Embryonic facial prominence (tissue), 1 donor: ENCODE results near the gene MBD3.

Source experiments
- DNase-seq: peaks from one replicate; pipeline ENCODE4 v3.0.0-alpha.2; 2016; ENCODE audit errors: extremely low spot score

The MBD3 gene

DNA sequence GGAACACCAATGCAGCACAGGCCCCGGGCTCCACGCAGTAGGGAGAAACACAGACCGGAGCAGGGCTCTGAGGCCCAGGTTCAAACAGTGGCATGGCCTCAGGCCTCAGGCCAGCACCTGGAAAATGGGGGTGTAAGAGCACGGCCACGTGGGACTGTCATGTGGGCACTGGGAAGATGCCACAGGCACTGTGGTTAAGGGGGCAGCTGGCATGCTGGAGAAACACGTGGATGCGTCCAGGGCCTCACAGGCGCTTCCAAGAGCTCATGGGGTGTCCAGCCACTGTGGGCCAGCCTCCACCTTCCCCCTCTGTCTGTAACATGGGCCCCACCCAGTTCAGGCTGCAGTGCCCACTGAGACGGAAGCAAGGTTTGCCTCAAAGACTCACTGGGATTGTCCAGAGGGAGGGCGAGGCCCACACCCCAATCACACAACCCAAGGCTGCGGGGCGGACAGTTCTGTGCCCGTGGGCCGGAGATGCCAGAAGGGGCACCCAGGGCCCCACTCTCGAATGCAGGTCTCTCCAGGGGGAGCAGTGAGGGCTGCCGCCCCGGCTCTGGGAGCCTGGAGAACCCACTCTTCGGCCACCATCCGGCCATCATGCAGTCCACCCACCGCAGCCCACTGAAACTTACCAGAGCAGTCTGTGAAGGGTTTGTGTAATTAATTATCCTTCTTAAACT is 6.3 kb upstream of the MBD3 start:
- no peak for DNase-seq

DNA sequence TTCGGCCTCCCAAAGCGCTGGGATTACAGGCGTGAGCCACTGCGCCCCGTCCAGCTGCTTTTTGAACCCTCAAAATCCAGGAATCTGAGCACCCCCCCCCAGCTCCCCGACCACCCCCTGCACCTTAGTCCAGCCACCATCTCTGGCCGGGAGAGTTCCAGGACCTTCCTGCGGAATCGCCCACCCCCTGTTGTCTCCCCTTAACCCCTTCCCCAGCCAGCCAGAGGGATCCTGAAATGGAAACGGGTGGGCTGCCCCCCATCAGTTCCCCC is 772 bp upstream of the MBD3 start:
- DNase-seq, result no peak

DNA sequence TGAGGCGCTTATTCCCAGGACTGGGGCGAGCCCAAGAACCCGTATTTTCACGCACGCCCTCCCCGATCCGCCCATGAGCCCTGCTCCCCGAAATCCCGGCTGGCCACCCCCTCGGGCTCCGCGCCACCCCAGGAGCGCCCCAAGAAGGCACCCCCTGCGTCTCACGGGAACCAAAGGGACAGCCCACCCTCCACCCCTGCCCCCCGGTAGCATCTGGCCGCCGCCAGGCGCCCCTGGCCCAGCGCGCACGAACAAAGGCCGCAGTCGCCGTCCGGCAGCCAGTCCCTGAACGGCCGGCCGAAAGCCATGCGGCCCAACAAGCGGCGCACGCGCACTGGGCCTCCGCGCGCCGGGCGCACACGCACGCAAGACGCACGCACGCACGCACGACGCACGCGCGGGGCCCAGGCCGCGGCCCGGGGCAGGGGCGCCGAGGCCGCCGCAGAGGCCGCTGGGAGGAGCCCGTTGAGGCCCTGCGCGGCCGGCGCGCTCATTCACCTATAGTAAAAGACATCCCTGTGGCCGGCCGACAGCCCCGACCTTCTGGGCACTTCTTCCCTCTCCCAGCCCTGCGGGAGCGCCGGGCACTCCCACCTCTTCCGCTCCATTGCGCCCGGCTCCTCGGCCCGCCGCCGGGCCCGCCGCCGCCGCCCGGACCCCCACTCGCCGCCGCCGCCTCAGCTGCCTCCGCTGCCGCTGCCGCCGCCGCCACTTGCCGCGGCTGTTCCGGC is 476 bp downstream of the MBD3 start:
- peak; percentile 31 for DNase-seq

DNA sequence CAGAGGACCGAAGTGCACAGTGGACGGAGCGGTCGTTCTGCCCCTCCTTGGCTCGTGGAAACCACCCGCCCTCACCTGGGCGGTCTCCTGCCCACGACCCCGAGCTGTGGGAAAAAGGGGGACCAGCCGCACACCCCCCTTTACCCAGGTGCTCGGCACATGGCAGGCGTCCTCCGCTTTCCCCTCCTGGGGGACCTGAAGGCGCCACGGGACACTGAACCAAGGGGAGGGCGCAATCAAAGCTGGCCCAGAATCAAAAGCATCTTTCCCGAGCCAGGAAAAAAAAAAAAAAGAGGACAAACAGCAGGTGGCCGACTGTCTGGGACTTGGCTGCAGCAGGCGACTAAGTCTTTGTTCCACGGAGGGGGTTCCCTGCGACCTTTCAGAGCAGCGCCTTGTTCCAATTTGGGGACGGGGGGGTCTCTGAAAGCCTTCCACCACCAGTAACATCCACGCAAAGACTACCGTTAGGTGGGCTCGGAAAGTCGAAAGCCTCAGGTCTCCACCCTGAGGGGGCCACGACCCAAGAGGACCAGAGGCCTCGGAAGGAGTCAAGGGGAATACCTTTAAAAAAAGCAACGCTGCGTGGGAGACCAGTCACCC is 1.1 kb downstream of the MBD3 start:
- no peak for DNase-seq

DNA sequence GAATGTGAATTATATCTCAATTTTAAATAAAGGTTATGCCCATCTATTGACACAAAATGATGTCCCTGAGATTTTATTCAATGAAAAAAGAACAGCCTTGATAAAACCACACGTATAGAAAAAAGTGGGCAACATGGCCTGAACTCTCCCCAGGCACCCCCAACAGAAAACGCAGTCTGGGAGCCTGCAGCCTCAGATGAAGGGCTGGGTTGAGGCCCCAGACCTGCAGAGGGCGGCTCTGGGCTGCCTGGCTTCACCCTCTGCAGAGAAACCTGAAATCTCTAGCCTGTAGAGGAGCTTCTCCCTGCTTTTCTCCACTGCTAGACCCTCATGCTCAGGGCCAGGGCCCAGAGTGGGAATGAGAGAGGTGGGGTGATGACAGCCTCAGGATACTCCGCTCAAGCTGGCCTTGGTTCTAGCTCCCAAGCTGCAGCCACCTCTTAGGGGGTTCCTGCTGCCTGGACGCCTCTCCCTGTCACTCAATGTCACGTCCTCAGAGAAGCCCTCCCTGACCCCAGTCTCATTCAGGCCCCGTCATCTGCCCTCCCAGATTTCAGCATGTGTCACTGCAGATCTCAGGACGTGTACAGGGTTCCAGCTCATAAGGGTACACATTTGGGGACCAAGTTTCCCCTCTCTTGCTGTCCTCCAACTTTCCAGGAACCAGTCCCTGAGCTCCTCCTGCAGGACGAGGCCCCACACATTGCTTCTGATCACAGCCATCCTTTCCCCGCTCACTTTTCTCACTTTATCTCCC is 1.8 kb downstream of the MBD3 start:
- DNase-seq, result no peak

DNA sequence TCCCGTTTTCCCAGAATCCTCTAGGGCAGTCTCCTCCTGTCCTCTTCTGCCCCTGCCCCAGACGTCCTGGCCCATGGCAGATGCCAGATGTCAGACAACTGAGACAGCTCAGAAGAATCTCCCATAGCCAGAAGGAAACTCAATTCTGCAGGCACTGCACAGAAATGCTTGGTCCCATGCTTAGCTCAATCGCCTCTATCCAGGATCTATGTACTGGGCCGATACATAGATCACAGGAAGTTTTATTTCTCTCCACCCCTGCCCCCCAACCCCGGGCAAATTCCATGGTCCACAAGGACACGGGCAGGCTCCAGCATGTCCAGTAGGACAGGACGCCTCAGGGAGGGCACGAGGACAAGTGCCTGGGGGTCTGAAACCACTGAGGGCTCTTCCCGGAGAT is 4.8 kb downstream of the MBD3 start:
- no peak for DNase-seq

DNA sequence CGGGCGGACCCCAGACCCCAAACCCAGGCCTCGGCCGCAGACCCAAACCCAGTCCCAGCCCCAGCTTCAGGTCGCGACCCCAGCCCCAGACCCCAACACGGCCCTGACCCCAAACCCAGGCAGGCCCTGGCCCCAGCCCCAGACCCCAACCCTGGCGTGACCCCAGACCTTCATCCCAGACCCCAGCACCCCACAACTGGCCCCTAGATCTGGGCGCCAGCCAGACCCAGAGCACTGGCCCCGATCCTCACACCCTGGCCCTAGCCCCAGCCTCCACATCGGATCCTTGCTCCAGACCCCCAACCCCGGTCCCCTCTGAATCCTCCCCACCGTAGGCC is 7.5 kb downstream of the MBD3 start:
- no peak for DNase-seq

DNA sequence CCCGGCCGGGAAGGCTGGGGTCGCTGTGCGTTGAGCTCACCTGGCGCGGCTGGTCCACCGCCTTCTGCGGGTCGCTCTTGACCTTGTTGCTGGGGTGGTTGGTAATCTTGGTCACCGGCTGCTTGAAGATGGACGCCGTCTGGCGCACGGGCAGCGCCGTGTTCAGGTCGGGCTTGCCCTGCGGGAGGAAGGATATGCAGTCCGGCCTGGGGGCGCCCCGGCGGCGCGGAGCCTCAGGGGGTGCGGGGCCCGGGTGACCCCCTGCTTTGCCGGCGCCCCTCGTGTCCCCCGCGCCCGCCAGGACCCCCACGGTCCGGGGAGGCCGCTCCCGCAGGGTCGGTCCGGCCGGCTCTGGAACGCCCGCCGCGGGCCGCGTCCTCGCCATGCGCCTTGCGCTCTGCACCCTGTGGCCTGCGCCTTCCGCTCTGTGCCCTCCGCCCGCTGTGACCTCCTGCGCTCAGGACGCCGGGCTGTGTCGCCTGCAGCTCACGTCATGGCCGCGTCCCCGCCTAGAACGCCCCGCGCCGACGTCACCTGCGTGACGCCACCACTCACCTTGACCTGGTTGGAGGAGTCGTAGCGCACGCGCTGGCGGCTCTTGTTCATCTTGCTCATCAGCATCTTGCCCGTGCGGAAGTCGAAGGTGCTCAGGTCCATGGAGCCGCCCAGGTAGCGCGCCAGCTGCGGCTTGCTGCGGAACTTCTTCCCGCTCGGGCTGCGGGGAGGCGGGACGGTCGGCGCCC is 8.0 kb downstream of the MBD3 start:
- DNase-seq, result no peak

DNA sequence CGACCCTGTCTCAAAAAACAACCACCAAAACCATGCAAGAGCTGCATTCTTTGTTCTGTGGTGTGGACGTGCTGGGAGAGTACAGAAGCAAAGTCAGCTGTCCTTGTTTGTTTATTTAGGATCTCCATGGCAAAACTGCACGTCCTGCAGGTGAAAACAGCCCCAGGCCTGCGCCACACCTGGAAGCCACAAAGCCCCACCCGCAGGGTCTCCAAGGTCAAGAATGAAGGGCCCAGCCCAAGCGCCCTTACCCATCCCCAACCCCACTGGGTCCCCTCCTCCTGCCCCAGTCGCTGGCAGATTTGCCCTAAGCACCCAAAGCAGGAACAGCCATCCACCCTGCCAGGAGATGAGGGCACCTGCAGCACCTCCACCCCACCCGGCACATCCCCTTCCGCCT is 10.5 kb downstream of the MBD3 start:
- DNase-seq, result no peak

DNA sequence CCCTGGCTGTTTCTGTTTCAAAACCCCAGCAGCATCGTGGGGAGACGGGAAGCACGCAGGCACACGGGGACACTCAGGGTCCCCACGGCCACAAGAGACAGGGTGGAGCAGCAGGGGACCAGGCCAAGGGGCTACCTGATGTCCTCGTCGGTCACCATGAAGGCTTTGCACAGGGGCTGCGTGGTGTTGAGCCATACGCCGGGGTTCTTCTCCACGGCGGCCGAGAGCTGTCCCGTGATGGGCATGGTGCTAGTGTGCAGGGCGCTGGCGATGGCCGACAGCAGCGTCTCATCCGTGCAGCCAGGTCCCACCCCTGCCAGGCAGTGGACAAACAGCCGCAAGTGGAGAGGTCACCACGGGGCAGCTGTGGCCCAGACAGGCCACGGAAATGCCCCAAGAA is 11.7 kb downstream of the MBD3 start:
- DNase-seq, result no peak

DNA sequence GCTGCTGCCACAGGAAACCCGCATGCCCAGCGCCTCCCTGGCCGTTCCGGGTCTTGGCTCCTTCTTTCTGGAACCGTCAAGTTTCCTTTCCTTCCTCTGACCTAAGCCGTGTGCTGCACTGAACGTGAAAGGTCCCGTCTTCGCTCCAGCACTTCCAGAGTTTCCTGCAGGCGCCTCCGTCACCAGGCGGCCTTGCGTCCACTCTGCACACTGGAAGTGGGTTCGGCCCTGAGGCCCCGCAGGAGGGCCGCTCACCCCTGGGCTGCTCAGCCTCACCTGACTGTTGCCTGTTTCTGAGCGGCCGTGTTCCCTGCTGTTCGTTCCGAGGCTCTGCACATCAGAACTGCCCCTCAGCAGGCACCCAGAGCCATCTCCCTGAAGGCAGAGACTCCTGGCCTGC is 12.3 kb downstream of the MBD3 start:
- no peak for DNase-seq

DNA sequence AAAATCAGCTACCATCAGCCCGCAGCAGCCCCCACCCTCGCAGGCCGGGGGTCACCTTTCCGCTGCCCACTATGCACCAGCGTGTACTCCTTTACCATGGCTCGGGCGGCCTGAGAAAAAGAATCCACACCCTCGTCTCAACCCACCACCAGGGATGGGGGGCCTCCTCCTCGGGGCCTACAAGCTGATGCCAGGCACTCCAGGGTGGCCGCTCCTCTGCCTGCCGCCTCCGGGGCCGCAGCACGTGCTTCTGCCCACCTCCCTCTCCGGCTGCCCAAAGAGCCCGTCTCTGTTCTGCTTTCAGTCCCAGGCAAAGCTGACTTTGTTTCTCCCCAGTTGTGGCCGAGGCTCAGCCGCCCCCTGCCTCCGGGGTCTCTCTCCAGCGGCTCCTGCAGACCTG is 13.4 kb downstream of the MBD3 start:
- DNase-seq, result no peak

DNA sequence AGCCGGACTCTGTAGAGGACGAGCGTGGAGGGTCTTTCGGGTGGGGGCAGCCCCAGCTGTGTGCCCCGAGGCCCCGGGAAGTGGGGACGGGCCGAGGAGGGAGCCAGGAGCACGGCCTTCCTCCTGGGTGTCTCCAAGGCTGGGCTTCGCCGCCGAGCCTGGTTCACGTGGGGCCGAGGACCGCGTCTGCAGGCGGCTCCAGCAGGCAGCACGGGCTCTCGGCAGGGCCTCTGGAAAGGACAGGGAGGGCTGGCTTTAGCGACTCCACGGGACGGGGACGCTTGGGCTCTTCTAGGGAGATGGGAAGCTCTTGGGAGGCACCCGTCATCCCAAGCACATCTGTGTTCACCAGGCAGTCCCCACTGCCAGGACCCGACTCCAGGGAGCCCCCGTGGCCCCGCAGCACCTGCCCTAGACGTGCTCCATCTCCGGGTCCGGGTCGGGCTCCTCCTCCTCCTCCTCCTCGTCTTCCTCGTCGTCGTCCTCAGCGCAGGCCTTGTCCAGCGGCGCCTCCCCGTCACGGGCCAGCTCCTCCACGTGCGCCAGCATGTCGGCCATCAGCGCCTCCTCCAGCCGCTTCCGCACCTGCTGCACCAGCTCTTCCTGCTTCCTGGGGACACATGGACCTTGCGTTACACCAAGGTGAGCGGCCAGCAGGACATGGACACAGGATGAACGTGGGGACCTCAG is 14.6 kb downstream of the MBD3 start:
- DNase-seq, result no peak

DNA sequence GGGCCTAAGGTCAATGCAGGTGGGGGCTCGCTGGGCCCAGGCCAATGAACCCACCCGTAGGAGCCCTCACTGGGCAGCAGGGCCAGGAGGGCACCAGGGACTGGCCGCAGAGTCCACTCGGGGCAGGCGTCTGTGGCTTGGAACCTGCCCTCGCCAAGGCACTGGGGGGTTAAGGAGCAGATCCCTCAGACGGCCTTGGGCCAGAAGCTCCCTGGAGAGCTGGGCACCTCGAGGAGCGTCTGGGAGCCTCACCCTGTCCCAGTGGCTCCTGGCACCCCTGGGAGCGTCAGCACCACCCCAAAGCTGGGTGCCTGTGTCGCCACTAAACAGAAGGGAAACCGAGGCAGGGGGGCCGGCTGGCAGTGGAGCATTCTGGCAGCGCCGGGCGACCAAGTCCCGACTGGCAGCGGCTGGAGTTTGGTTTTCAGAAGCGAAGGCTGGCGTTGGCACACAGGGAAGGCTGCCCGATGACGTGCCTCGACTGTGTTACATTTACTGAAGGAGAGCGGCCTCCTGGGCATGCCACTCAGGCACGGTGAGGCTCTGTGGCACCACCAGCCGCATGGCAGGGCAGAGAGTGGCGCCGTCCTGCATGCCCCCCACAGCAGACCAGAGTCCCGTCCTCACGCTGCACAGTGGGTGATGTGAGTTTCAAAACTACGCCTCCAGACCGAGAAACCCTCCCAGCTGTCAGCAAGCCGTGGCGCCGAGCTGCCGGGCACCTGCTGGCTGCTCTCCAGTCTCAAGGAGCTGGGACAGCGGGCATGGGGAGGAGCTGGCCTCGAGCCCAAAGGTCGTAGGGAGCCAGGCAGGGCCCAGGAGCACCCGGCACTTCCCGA is 15.4 kb downstream of the MBD3 start:
- no peak for DNase-seq

DNA sequence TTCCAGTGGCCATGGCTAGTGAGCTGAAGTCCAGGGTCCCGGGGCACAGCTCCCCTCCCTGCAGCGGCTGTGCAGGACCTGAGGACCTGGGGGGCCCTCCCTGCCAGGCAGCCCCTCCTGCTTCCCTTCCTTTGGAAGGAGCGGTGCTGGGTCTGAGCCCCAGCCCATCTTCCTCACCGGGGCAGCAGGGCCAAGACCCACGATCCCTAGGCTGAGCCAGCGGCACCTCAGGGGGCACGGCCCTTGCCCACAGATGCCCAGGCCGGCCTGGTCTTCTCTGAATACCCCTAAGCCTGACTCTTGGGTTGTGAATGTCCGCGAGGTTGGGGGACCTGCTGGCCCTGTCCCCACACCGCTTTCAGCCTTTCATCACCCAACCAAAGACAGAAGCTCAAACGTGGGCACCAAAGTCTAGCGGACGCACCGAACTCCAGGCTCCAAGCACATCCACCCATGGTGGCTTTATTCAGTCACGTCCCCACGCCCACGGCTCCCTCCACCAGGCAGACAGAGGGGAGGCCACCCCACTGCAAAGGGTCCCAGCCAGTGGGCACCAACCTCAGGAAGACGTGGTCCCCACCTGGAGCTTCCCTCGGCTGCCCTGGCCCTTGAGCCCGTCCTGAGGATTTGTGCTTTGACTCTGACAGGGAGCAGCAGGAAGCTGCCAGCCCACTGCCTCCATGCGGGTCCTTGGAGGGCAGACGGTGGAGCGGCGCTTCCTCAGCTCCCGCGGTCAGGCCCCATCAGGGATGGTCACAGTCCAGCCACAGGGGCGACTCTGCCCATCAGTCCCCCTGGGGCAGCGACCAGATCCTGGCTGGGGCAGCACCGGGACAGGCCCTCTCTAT is 16.2 kb downstream of the MBD3 start:
- no peak for DNase-seq

DNA sequence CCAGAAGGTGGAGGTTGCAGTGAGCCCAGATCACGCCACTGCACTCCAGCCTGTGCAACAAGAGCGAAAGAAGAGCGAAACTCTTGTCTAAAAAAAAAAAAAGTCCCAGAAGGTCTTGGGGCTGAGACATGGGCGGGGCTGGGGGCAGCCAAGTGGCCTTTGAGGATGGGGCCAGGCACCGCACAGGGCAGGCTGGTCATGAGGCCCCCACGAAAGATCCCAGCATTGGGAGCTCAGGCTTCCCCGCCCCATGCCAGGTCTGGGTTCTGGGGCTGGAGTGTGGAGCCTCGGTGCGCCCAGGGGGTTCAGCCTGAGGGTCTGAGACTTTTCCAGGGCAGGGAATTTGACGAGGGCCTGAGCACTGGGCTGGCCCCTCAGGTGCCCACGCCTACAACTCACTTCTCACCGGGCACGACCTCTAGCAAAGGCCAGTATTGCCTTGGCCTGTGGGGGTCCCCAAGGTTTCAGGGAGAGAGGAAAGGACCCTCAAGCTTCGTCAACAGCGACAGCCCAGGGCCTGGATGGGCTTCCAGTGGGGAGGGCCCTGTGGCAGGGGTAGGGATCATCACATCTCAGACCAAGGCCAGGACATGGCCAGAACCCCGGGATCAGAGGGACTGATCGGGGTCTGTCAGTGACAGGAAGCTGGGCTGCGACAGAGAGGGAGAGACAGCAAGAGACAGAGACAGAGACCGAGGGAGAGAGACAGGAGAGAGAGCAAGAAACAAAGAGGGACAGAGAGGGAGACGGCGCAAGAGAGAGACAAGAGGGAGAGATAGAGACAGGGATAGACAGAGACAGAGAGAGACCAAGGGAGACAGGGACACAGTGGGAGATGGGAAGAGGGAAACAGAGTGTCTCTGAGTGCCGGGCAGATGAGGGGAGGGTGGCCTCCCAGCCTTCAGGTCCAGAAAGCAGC is 17.1 kb downstream of the MBD3 start:
- DNase-seq, result no peak

DNA sequence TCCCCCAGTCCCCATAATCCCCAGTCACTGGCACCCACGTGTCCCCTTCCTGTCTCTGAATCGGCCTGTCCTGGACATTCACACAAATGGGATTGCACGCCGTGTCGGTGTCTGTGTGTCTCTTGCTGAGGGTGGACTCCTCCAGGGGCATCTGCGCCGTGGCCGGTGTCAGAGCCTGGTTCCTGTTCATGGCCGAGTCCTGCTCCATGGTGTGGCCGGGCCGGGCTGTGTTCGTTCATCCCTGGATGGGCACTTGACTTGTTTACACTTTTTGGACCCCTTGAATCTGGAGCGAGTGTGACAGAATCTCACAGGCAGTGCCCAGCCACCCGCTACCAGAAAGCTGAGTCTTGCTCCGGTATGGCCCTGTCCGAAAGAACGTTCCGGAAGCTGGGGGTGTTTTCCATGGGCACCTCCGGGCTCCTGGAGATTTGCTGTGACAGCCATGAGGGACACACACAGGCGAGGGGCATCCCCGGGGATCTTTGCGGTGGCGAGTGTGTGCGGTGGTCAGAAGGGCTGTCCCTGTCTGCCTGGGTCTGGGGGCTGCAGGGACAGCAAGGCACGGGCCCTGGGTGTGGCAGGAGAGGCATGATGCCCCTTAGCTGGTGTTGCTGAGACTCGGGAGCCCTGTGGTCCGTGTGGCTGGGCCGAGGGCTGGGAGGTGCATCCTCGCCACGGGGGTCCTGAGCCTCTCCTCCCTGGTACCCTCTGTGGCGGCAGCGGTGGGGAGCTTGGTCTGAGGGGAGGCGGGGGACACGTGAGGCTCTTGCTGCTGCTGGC is 18.1 kb downstream of the MBD3 start:
- no peak for DNase-seq

DNA sequence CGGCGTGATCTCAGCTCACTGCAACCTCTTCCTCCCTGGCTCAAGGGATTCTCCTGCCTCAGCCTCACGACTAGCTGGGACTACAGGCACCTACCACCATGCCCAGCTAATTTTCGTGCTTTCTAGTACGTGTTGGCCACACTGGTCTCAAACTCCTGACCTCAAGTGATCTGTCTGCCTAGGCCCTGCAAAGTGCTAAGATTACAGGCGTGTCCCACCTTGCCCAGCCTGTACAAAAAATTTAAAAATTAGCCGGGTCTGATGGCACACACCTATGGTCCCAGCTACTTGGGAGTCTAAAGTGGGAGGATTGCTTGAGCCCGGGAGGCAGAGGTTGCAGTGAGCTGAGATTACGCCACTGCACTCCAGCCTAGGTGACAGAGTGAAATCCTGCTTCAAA is 19.9 kb downstream of the MBD3 start:
- DNase-seq, result no peak
